ENCODE measurements around the gene NKPD1. TPM values are rescaled to one million over a fixed set of nuclear protein-coding genes. Genes with fewer than 3 reads are reported as not detected.

The NKPD1 gene
- total RNA-seq, 1 experiment from 2014 or later = 2.4 TPM

GRCh38 chr19:45118106-45118505, 42.7 kb downstream of the NKPD1 start:
- Histone ChIP-seq H3K9me3 (no peaks in the 10 kb centered on the region), H3K27me3 (replicated peaks; ENCODE audit: control insufficient read depth, insufficient read depth, low read length) (no peaks in the 10 kb centered on the region), H3K36me3 (ENCODE audit: control insufficient read depth, insufficient read depth, low read length) (no peaks in the 10 kb centered on the region), H3K4me1 (peaks cover 20% of the 10 kb centered on the region), H3K4me3 (ENCODE audit: low read depth, low read length) (no peak overlapping the region)
- Mint-ChIP-seq H3K36me3 (ENCODE audit: insufficient read depth, unreplicated experiment) (peaks cover 22% of the 10 kb centered on the region), H3K27ac (ENCODE audit: unreplicated experiment) (no peak overlapping the region), H3K27me3 (ENCODE audit: insufficient read depth, unreplicated experiment) (no peaks in the 10 kb centered on the region), H3K9me3 (ENCODE audit: unreplicated experiment) (no peaks in the 10 kb centered on the region), H3K4me3 (ENCODE audit: unreplicated experiment) (no peak overlapping the region), H3K4me1 (ENCODE audit: low read depth, unreplicated experiment) (peaks cover 33% of the 10 kb centered on the region)
- POLR2A ChIA-PET = interaction anchor here (1.1 kb wide), 1 partner anchor 25 kb away, joined by 4 read pairs; the partner anchor contains the start of gene PPP1R37
- CTCF ChIA-PET = interaction anchor here (1.7 kb wide), 1 partner anchor 43 kb away, joined by 3 read pairs; the partner anchor contains the start of gene NKPD1
- intact Hi-C loops (cut with micrococcal nuclease; ENCODE audit: unreplicated experiment) = no loop called here
- BruUV-seq (replicated peaks) = no TSS peak
- TF ChIP-seq CTCF (IDR thresholded peaks at IDR 0.05; ENCODE audit: insufficient read depth in 1 of 2, low read depth in 1 of 2, low read length in 1 of 2, severe bottlenecking in 1 of 2, unreplicated experiment in 1 of 2) = no peak
- no peak for DNase-seq

GRCh38 chr19:45117671-45118070, 43.1 kb downstream of the NKPD1 start:
- H3K27ac Mint-ChIP-seq (ENCODE audit: unreplicated experiment) = no peak overlapping the region
- no peak overlapping the region for H3K4me3 Mint-ChIP-seq (ENCODE audit: unreplicated experiment)
- ChIA-PET POLR2A (interaction anchor here (1.1 kb wide), 1 partner anchor 25 kb away, joined by 4 read pairs; the partner anchor contains the start of gene PPP1R37), CTCF (interaction anchor here (1.7 kb wide), 1 partner anchor 43 kb away, joined by 3 read pairs; the partner anchor contains the start of gene NKPD1)
- Histone ChIP-seq H3K9me3 (no peaks in the 10 kb centered on the region), H3K4me3 (ENCODE audit: low read depth, low read length) (no peak overlapping the region), H3K4me1 (peaks cover 22% of the 10 kb centered on the region), H3K36me3 (ENCODE audit: control insufficient read depth, insufficient read depth, low read length) (no peaks in the 10 kb centered on the region), H3K27me3 (replicated peaks; ENCODE audit: control insufficient read depth, insufficient read depth, low read length) (no peaks in the 10 kb centered on the region)
- TF ChIP-seq CTCF (IDR thresholded peaks at IDR 0.05; ENCODE audit: insufficient read depth in 1 of 2, low read depth in 1 of 2, low read length in 1 of 2, severe bottlenecking in 1 of 2, unreplicated experiment in 1 of 2) = no peak
- DNase-seq = no peak
- H3K4me1 Mint-ChIP-seq (ENCODE audit: low read depth, unreplicated experiment) = peaks cover 33% of the 10 kb centered on the region
- H3K27me3 Mint-ChIP-seq (ENCODE audit: insufficient read depth, unreplicated experiment) = no peaks in the 10 kb centered on the region
- H3K36me3 Mint-ChIP-seq (ENCODE audit: insufficient read depth, unreplicated experiment) = peaks cover 18% of the 10 kb centered on the region
- intact Hi-C loops (cut with micrococcal nuclease; ENCODE audit: unreplicated experiment) = no loop called here
- BruUV-seq (replicated peaks) = no TSS peak
- H3K9me3 Mint-ChIP-seq (ENCODE audit: unreplicated experiment) = no peaks in the 10 kb centered on the region

GRCh38 chr19:45117167-45117594, 43.6 kb downstream of the NKPD1 start:
- H3K27me3 Mint-ChIP-seq (ENCODE audit: insufficient read depth, unreplicated experiment) = no peaks in the 10 kb centered on the region
- Histone ChIP-seq H3K36me3 (ENCODE audit: control insufficient read depth, insufficient read depth, low read length) (no peaks in the 10 kb centered on the region), H3K27me3 (replicated peaks; ENCODE audit: control insufficient read depth, insufficient read depth, low read length) (no peaks in the 10 kb centered on the region), H3K4me1 (peaks cover 22% of the 10 kb centered on the region), H3K4me3 (ENCODE audit: low read depth, low read length) (no peak overlapping the region), H3K9me3 (no peaks in the 10 kb centered on the region)
- intact Hi-C loops (cut with micrococcal nuclease; ENCODE audit: unreplicated experiment) = no loop called here
- no peaks in the 10 kb centered on the region for H3K9me3 Mint-ChIP-seq (ENCODE audit: unreplicated experiment)
- H3K36me3 Mint-ChIP-seq (ENCODE audit: insufficient read depth, unreplicated experiment) = peaks cover 13% of the 10 kb centered on the region
- TF ChIP-seq CTCF (IDR thresholded peaks at IDR 0.05; ENCODE audit: insufficient read depth in 1 of 2, low read depth in 1 of 2, low read length in 1 of 2, severe bottlenecking in 1 of 2, unreplicated experiment in 1 of 2) = no peak
- CTCF ChIA-PET = interaction anchor here (1.7 kb wide), 1 partner anchor 44 kb away, joined by 3 read pairs; the partner anchor contains the start of gene NKPD1
- BruUV-seq (replicated peaks) = no TSS peak
- no peak overlapping the region for H3K4me3 Mint-ChIP-seq (ENCODE audit: unreplicated experiment)
- POLR2A ChIA-PET = interaction anchor here (1.1 kb wide), 1 partner anchor 25 kb away, joined by 4 read pairs; the partner anchor contains the start of gene PPP1R37
- DNase-seq = no peak
- peaks cover 33% of the 10 kb centered on the region for H3K4me1 Mint-ChIP-seq (ENCODE audit: low read depth, unreplicated experiment)
- peak overlapping the region; percentile 49 for H3K27ac Mint-ChIP-seq (ENCODE audit: unreplicated experiment)

All from Caco-2 (cell line).